ENCODE measurements around the gene BCL2L2.
"Not testable (repeated sequence)": the region's sequence is repeated elsewhere in the genome, so short reads cannot be mapped to it uniquely, and the experiment has no call there.

GRCh38 chr14:23325746-23326145 lies 19.1 kb downstream of the BCL2L2 start:
- TF ChIP-seq POLR2A (IDR thresholded peaks at IDR 0.05), result not testable (repeated sequence)
- TF ChIP-seq, protein P1, sequence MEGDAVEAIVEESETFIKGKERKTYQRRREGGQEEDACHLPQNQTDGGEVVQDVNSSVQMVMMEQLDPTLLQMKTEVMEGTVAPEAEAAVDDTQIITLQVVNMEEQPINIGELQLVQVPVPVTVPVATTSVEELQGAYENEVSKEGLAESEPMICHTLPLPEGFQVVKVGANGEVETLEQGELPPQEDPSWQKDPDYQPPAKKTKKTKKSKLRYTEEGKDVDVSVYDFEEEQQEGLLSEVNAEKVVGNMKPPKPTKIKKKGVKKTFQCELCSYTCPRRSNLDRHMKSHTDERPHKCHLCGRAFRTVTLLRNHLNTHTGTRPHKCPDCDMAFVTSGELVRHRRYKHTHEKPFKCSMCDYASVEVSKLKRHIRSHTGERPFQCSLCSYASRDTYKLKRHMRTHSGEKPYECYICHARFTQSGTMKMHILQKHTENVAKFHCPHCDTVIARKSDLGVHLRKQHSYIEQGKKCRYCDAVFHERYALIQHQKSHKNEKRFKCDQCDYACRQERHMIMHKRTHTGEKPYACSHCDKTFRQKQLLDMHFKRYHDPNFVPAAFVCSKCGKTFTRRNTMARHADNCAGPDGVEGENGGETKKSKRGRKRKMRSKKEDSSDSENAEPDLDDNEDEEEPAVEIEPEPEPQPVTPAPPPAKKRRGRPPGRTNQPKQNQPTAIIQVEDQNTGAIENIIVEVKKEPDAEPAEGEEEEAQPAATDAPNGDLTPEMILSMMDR (IDR thresholded peaks at IDR 0.05), result not testable (repeated sequence)

Measured in uterus (tissue), 2 donors.